BLaER1 treated with 17β-estradiol and CSF1 and Interleukin-3, amounts not matched to agents 10 nM and 100 nM (cell line): ENCODE results near the gene FOXJ3.

Experiments used
- H3K27ac ChIP-seq, 11 experiments: shearing (Covaris generic); formaldehyde crosslinking; 2 replicates each; pipeline ENCODE4 v1.8.1; 2022
- H3K27me3 ChIP-seq, 11 experiments: shearing (Covaris generic); formaldehyde crosslinking; 2 replicates each; pipeline ENCODE4 v1.8.1; 2022
- H3K36me3 ChIP-seq, 11 experiments: shearing (Covaris generic); formaldehyde crosslinking; 2 replicates each; pipeline ENCODE4 v1.8.1; 2022
- H3K4me1 ChIP-seq, 10 experiments: shearing (Covaris generic); formaldehyde crosslinking; 2 replicates each; pipeline ENCODE4 v1.8.1; 2022
- H3K4me2 ChIP-seq, 11 experiments: shearing (Covaris generic); formaldehyde crosslinking; 2 replicates each; pipeline ENCODE4 v1.8.1; 2022
- H3K4me3 ChIP-seq, 10 experiments: shearing (Covaris generic); formaldehyde crosslinking; 2 replicates each; pipeline ENCODE4 v1.8.1; 2022
- H3K9ac ChIP-seq, 11 experiments: shearing (Covaris generic); formaldehyde crosslinking; 2 replicates each; pipeline ENCODE4 v1.8.1; 2022
- H3K9me3 ChIP-seq, 11 experiments: shearing (Covaris generic); formaldehyde crosslinking; replicated peaks in 1 of 11; 2 replicates each; pipeline ENCODE4 v1.8.1; 2022
- H4K20me1 ChIP-seq, 11 experiments: shearing (Covaris generic); formaldehyde crosslinking; 2 replicates each; pipeline ENCODE4 v1.8.1; 2022
- Cebpa-rat ChIP-seq, 11 experiments: shearing (Covaris generic); IDR thresholded peaks; 2 replicates each; pipeline ENCODE4 v1.8.1; 2022

The FOXJ3 gene

DNA sequence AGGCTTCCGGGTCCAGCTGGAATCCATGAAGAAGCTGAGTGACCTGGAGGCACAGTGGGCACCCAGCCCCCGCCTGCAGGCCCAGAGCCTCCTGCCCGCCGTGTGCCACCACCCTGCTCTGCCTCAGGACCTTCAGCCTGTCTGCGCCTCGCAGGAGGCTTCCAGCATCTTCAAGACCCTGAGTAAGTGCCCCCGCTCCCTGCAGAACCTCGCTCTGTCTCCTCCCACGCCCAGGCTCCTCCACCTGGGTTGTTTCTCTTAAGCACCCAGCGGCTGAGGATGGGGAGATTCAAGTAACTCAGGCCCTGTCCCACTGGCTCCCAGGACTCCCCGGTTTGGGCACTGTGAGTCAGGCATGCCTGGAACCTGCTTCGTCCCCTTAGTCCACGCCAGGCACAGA, 180.3 kb downstream of the FOXJ3 start:
- Histone ChIP-seq H3K4me1 (peaks cover 0 to 8% (median 0%) of the 10 kb centered on the region in 10 experiments; a peak in 2 of 20 replicates), H3K27ac (no peak overlapping the region), H3K4me2 (no peak overlapping the region), H3K4me3 (no peak overlapping the region), H3K27me3 (no peaks in the 10 kb centered on the region), H3K9ac (no peak overlapping the region), H3K9me3 (0 out of 22 replicates have a peak, but pooled peaks cover 0 to 3% (median 0%) of the 10 kb centered on the region in 11 experiments), H4K20me1 (no peaks in the 10 kb centered on the region), H3K36me3 (no peaks in the 10 kb centered on the region)
- TF ChIP-seq Cebpa-rat (IDR thresholded peaks at IDR 0.05), result no peak

GRCh38 chr1:42153624-42154023, 181.4 kb downstream of the FOXJ3 start:
- H3K36me3 ChIP-seq, result no peaks in the 10 kb centered on the region
- H3K4me2 ChIP-seq, result no peak overlapping the region
- TF ChIP-seq Cebpa-rat (IDR thresholded peaks at IDR 0.05), result no peak
- H3K9ac ChIP-seq, result no peak overlapping the region
- H3K4me3 ChIP-seq, result no peak overlapping the region
- H3K27ac ChIP-seq, result no peak overlapping the region
- no peaks in the 10 kb centered on the region for H3K27me3 ChIP-seq
- peaks cover 0 to 13% (median 0%) of the 10 kb centered on the region in 10 experiments; a peak in 2 of 20 replicates for H3K4me1 ChIP-seq
- H4K20me1 ChIP-seq, result no peaks in the 10 kb centered on the region
- no peaks in the 10 kb centered on the region for H3K9me3 ChIP-seq

DNA sequence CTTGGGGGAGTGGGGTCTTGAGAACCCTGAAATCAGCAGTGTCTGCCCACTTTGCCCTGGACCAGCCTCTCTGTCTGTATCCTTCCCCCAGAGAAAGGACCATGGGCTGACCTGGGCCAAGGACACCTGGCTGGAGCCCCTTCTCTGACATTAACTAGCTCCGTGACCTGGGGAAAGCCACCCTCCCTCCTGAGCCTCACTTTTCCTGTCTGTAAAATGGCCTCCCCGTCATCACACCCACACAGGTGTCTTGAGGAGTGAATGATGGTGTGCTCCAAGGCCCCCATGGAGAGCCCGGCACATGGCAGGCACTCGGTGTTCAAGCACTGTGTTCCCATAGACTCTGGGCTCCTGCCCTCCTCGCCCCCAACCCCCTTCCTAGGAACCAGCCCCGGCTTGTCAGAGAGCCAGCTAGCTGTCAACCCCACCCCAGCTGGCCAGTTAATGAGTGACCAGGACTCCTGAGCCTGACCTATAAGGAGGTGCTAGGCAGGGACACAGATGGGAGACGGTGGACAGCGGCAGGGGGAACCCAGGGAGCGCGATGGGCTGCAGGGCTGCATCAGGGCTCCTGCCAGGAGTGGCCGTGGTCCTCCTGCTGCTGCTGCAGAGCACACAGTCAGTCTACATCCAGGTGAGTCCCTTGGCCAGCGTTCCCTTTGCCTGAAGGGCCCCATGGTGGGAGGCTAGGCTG, 182.0 kb downstream of the FOXJ3 start, which contains the start of gene GUCA2B:
GUCA2B (plus strand) TSS at position 504 of the 694 bp plus-strand sequence; CDS start at position 545, 41 bp downstream.
- Histone ChIP-seq H3K27ac (no peak within 1 kb of the TSS), H3K36me3 (no peaks in the 10 kb centered on the region), H3K4me1 (peaks cover 0 to 13% (median 0%) of the 10 kb centered on the region in 10 experiments; a peak in 2 of 20 replicates), H4K20me1 (no peaks in the 10 kb centered on the region), H3K9ac (no peak within 1 kb of the TSS), H3K4me2 (no peak within 1 kb of the TSS), H3K27me3 (no peaks in the 10 kb centered on the region), H3K4me3 (no peak within 1 kb of the TSS), H3K9me3 (no peaks in the 10 kb centered on the region)
- no peak for TF ChIP-seq Cebpa-rat (IDR thresholded peaks at IDR 0.05)

DNA sequence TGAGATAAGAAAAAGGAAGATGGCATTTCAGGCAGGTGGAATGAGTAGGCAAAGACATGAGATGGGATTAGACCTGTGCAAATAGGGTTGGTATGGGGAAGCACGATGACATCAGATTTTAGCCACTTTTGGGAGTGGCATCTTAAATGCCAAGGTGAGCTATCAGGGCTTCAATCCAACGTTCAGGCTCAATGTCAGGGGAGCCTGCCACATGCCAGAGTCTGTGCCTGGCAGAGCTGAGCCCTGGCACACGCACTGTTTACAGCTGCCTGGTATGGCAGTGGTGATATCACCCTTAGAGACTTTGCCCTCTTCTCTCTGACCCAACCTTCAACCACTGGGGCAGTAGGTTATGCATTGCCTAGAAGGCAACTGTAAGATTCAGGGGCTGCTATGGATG, 182.9 kb downstream of the FOXJ3 start:
- no peaks in the 10 kb centered on the region for H3K9me3 ChIP-seq
- no peak overlapping the region for H3K4me2 ChIP-seq
- no peak overlapping the region for H3K27ac ChIP-seq
- H3K36me3 ChIP-seq, result no peaks in the 10 kb centered on the region
- no peaks in the 10 kb centered on the region for H4K20me1 ChIP-seq
- peaks cover 0 to 12% (median 0%) of the 10 kb centered on the region in 10 experiments; a peak in 6 of 20 replicates for H3K4me1 ChIP-seq
- TF ChIP-seq Cebpa-rat (IDR thresholded peaks at IDR 0.05), result no peak
- no peak overlapping the region for H3K4me3 ChIP-seq
- H3K9ac ChIP-seq, result no peak overlapping the region
- no peaks in the 10 kb centered on the region for H3K27me3 ChIP-seq

DNA sequence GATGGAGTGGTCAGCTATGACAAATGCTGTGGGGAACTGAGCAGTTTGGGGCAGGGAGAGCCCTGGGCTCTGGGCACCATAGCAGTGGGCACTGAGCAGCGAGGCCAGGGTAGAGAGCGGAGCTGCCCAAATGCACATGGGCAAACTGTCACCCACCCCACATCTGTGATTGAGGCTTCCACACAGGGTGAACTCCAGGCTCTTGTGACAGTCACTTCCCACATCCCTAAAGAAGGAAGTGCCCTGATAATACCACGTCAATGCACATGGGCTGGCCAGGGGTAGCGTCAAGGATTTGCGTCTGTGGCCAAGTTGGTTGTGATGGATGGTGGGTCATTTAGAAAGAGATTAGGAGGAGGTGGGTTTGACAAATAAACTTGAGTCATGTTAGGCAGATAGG, 184.4 kb downstream of the FOXJ3 start:
- H3K27me3 ChIP-seq, result no peaks in the 10 kb centered on the region
- no peaks in the 10 kb centered on the region for H3K9me3 ChIP-seq
- H3K36me3 ChIP-seq, result no peaks in the 10 kb centered on the region
- TF ChIP-seq Cebpa-rat (IDR thresholded peaks at IDR 0.05), result peak in 1 of 11 experiments; percentile 11; a peak in 1 of 22 replicates
- no peaks in the 10 kb centered on the region for H4K20me1 ChIP-seq
- H3K9ac ChIP-seq, result no peak overlapping the region
- no peak overlapping the region for H3K4me3 ChIP-seq
- no peak overlapping the region for H3K27ac ChIP-seq
- peaks cover 11 to 23% (median 14%) of the 10 kb centered on the region in 10 experiments for H3K4me1 ChIP-seq
- H3K4me2 ChIP-seq, result peak overlapping the region in 1 of 11 experiments; percentile 6; a peak in 1 of 22 replicates

GRCh38 chr1:42148166-42148565, 186.9 kb downstream of the FOXJ3 start:
- Histone ChIP-seq H3K4me3 (no peak overlapping the region), H4K20me1 (no peaks in the 10 kb centered on the region), H3K9me3 (no peaks in the 10 kb centered on the region), H3K4me2 (no peak overlapping the region), H3K36me3 (no peaks in the 10 kb centered on the region), H3K9ac (no peak overlapping the region), H3K27me3 (no peaks in the 10 kb centered on the region), H3K27ac (no peak overlapping the region), H3K4me1 (peaks cover 34 to 45% (median 38%) of the 10 kb centered on the region in 10 experiments)
- no peak for TF ChIP-seq Cebpa-rat (IDR thresholded peaks at IDR 0.05)

DNA sequence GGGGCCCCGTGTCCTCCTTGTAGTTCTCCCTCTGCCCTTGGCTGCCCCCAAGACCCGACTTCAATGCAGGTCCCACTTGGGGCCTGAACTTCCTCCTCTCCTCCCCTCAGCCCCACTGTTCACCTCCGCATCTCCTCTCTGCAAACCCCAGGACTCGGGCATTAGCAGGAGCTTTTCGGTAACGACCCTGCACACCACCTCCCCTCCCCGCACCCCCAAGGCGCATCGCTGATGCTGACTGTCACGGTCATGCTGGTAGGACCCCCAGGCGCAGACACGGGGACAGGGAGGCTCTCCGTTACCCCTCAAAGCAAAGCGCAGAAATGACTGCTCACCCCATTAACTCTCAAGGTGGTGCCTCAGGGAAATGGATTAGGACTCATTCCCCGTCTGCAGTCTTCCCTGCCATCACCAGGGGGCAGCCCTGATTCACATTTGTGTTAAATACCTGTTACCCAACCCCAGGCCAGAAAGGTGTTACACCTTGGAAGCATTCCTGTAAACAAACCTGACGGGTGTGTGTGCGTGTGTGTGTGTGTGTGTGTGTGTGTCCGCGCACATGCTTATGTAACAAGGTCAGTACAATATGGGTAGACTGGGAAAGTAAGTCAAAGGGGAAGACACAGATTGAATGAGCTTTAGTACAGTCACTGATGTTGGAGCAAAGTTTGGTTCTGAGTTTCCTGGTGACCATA, 188.3 kb downstream of the FOXJ3 start:
- Histone ChIP-seq H3K4me1 (peaks cover 36 to 51% (median 40%) of the 10 kb centered on the region in 10 experiments), H3K4me3 (no peak overlapping the region), H3K9me3 (no peaks in the 10 kb centered on the region), H3K36me3 (no peaks in the 10 kb centered on the region), H4K20me1 (no peaks in the 10 kb centered on the region), H3K4me2 (peak overlapping the region; percentile 26 to 70 (median 63); a peak in 21 of 22 replicates), H3K27ac (no peak overlapping the region), H3K9ac (no peak overlapping the region), H3K27me3 (no peaks in the 10 kb centered on the region)
- TF ChIP-seq Cebpa-rat (IDR thresholded peaks at IDR 0.05), result no peak

GRCh38 chr1:42145764-42146625, 189.0 kb downstream of the FOXJ3 start:
- no peak overlapping the region for H3K27ac ChIP-seq

GRCh38 chr1:42145389-42145716, 189.7 kb downstream of the FOXJ3 start:
- Histone ChIP-seq H3K4me1 (peaks cover 36 to 51% (median 40%) of the 10 kb centered on the region in 10 experiments), H4K20me1 (no peaks in the 10 kb centered on the region), H3K36me3 (no peaks in the 10 kb centered on the region), H3K9ac (no peak overlapping the region; a peak in 1 of 22 replicates), H3K4me3 (no peak overlapping the region), H3K27ac (no peak overlapping the region), H3K27me3 (no peaks in the 10 kb centered on the region), H3K4me2 (peak overlapping the region; percentile 62 to 77 (median 65)), H3K9me3 (no peaks in the 10 kb centered on the region)
- no peak for TF ChIP-seq Cebpa-rat (IDR thresholded peaks at IDR 0.05)

More at GRCh38 chr1:42145764-42146625, 189.0 kb downstream of the FOXJ3 start:
- H3K4me1 ChIP-seq, result peaks cover 36 to 51% (median 40%) of the 10 kb centered on the region in 10 experiments
- H3K9me3 ChIP-seq, result no peaks in the 10 kb centered on the region
- H3K36me3 ChIP-seq, result no peaks in the 10 kb centered on the region
- peak overlapping the region; percentile 62 to 77 (median 68) for H3K4me2 ChIP-seq
- H3K27me3 ChIP-seq, result no peaks in the 10 kb centered on the region
- TF ChIP-seq Cebpa-rat (IDR thresholded peaks at IDR 0.05), result no peak
- H3K4me3 ChIP-seq, result no peak overlapping the region
- H3K9ac ChIP-seq, result no peak overlapping the region; a peak in 1 of 22 replicates
- no peaks in the 10 kb centered on the region for H4K20me1 ChIP-seq
